Body of pancreas (tissue), 4 donors: ENCODE measurements around the gene MT1E. TPM values are rescaled to one million over a fixed set of nuclear protein-coding genes. Genes with fewer than 3 reads are reported as not detected.
A peak's percentile ranks its signal among the peaks of the same experiment; 100 is the strongest.
"Not testable (repeated sequence)": the region's sequence is repeated elsewhere in the genome, so short reads cannot be mapped to it uniquely, and the experiment has no call there.

Source experiments
- ATAC-seq: fragments of 150-250 bp; one replicate; pipeline ENCODE4 v1.9.1; 2016
- DNase-seq, 4 donors: peaks; one replicate each; pipeline ENCODE4 v3.0.0-alpha.2; 2019
- H3K27ac ChIP-seq, 4 donors: fragments of 200-600 bp; sonication (generic); 1 replicate in 3 of 4; 2 replicates in 1 of 4; pipeline versions ENCODE4 v1.5.1 to v1.6.1; 2016 to 2019; ENCODE audit warnings: mild to moderate bottlenecking in 1 of 4, mixed read lengths in 1 of 4, moderate library complexity in 1 of 4
- H3K27me3 ChIP-seq, 2 donors: fragments of 200-600 bp; sonication (generic); one replicate each; pipeline ENCODE4 v1.6.0; 2016; ENCODE audit warnings: mild to moderate bottlenecking in 1 of 2
- H3K36me3 ChIP-seq, 2 donors: fragments of 200-600 bp; sonication (generic); replicated peaks in 1 of 2; 2 replicates each; pipeline ENCODE4 v1.5.1; 2016; ENCODE audit warnings: low read depth in 2 of 2; ENCODE audit not compliant: insufficient read depth in 1 of 2
- H3K4me1 ChIP-seq: fragments of 200-600 bp; sonication (generic); one replicate; pipeline ENCODE4 v1.6.0; 2016
- H3K4me3 ChIP-seq, 2 donors: fragments of 200-600 bp; sonication (generic); 1 replicate in 1 of 2; 2 replicates in 1 of 2; pipeline ENCODE4 v1.5.1; 2016 to 2019
- H3K9me3 ChIP-seq, 3 donors: fragments of 200-600 bp; sonication (generic); 1 replicate in 2 of 3; 2 replicates in 1 of 3; pipeline ENCODE4 v1.5.1; 2016
- POLR2A ChIP-seq, 3 donors: fragments of 450-650 bp; IDR thresholded peaks; one replicate each; pipeline ENCODE4 v1.6.1; 2016; ENCODE audit warnings: antibody characterized with exemption in 3 of 3, mild to moderate bottlenecking in 2 of 3
- WGBS, 2 donors: methylation state at CpG; one replicate each; pipeline ENCODE4 v1.1.5; 2017; 5-methylcytosine and 5-hydroxymethylcytosine counted together
- intact Hi-C: fragments of 100-400 bp; cut with DNase I; formaldehyde crosslinking; loops from one replicate; pipeline ENCODE4 v1.15.1; 2023
- total RNA-seq, 2 donors: library from RNA; depleted of rRNA; stranded (reverse); fragments of >200 nt; gene quantifications; one replicate each; pipeline ENCODE4 v1.1.0, GENCODE V29; 2016
- TF ChIP-seq, protein P1 (sequence below), 7 experiments: fragments of 450-650 bp in 4 of 7; fragments of 200-600 bp in 3 of 7; sonication (generic) in 3 of 7; IDR thresholded peaks; one replicate each; pipeline ENCODE4 v1.5.1; 2016 to 2019; ENCODE audit warnings: antibody characterized with exemption in 7 of 7

The MT1E gene
- total RNA-seq, 2 donors from 2014 or later, result 99.9 to 679 TPM

DNA sequence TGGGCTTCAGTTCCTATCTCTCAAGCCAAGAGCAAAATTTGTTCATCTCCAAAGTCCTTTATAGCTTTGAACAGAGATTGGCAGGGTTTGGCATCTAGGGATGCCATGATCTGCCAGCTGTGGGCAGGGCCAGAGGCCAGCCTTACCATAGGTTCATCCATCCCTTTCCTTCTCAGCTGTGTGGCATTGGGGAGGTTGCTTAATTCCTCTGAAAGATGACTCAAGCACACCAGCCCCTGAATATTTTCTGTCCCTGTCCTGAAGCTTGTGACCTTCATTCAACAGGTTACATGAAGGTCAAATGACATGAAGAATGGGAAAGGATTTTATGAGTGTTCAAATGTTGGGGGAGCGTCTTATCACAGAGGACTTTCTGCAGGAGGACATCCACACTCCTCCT is 38.9 kb downstream of the MT1E start:
- ATAC-seq, result no peak
- no peaks in the 10 kb centered on the region for H3K27me3 ChIP-seq
- H3K9me3 ChIP-seq, result no peaks in the 10 kb centered on the region
- TF ChIP-seq, protein P1, sequence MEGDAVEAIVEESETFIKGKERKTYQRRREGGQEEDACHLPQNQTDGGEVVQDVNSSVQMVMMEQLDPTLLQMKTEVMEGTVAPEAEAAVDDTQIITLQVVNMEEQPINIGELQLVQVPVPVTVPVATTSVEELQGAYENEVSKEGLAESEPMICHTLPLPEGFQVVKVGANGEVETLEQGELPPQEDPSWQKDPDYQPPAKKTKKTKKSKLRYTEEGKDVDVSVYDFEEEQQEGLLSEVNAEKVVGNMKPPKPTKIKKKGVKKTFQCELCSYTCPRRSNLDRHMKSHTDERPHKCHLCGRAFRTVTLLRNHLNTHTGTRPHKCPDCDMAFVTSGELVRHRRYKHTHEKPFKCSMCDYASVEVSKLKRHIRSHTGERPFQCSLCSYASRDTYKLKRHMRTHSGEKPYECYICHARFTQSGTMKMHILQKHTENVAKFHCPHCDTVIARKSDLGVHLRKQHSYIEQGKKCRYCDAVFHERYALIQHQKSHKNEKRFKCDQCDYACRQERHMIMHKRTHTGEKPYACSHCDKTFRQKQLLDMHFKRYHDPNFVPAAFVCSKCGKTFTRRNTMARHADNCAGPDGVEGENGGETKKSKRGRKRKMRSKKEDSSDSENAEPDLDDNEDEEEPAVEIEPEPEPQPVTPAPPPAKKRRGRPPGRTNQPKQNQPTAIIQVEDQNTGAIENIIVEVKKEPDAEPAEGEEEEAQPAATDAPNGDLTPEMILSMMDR (IDR thresholded peaks at IDR 0.05), result no peak
- no peak for TF ChIP-seq POLR2A (IDR thresholded peaks at IDR 0.05)
- H3K4me1 ChIP-seq, result peaks cover 34% of the 10 kb centered on the region
- no peaks in the 10 kb centered on the region for H3K36me3 ChIP-seq
- H3K27ac ChIP-seq, result no peak overlapping the region
- no peak overlapping the region for H3K4me3 ChIP-seq
- WGBS, 2 donors, result 80 to 85% methylated on average over 1 of the region's 1 CpG
- intact Hi-C loops, result no loop called here
- no peak for DNase-seq

DNA sequence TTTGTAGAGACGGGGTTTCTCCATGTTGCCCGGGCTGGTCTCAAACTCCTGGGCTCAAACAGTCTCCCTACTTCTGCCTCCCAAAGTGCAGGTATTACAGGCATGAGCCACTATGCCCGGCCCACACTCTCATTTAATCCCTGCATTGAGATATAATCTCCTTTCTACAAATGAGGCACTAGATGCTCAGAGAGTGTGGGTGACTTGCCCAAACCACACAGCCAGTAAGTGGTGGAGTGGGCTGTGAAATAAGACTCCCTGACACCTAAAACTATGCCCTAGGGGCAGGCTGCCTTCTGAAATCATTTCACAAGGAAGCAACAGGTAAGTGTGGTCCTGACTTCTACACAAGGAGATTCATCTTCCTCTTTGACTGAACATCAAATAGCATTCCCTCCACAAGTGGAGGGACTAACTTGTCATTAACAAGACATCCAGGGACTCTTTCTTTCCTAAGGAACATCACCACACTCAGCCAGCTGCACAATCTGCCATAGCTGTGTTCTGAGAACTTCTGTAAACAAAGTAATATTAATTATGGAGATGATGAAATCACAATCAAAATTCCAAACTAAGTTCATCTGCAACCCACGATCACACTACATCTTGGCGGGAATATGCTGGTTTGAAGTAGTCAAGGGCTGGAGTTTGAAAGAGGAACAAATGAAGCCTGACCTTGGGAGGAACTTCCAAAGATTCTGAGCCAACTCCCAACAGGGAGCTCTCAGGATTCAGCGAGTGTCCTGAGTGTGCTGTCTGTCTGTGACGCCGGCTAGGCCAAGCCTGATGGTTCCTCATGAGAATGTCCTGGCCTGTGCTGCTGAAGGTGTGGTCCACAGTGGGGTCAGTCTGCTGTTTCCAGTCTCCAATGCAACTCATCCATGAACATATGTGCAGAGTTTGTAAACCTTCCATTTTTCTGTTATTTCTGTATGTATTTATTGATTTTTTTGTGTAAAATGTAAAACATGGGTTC is 40.0 kb downstream of the MT1E start:
- H3K4me1 ChIP-seq, result peaks cover 41% of the 10 kb centered on the region
- DNase-seq, H3K9me3 ChIP-seq, ATAC-seq, intact Hi-C loops, H3K4me3 ChIP-seq, H3K36me3 ChIP-seq, H3K27me3 ChIP-seq: not testable (repeated sequence)
- WGBS, 2 donors, result 37 to 47% methylated on average over 8 of the region's 8 CpGs
- H3K27ac ChIP-seq, result peak overlapping the region in 1 of 4 donors; percentile 82

GRCh38 chr16:56667581-56668571 is 42.3 kb downstream of the MT1E start, which contains the start of gene MT1G:
TSS of gene MT1G (minus strand) at chr16:56668065. CDS start at chr16:56667993, 72 bp downstream.
- no peaks in the 10 kb centered on the region for H3K27me3 ChIP-seq
- ATAC-seq (peak; percentile 93), DNase-seq (peak; percentile 89 to 93 (median 91))
- peak within 1 kb of the TSS; percentile 78 to 91 (median 83) for H3K27ac ChIP-seq
- peak within 1 kb of the TSS in 1 of 2 donors; percentile 9 for H3K4me3 ChIP-seq
- peaks cover 41% of the 10 kb centered on the region for H3K4me1 ChIP-seq
- WGBS, 2 donors, result 9 to 12% methylated on average over 21 to 46 of the region's 46 CpGs
- H3K36me3 ChIP-seq, result no peaks in the 10 kb centered on the region
- TF ChIP-seq, protein P1 (IDR thresholded peaks at IDR 0.05), result peak in 1 of 7 experiments; percentile 15
- peak; percentile 97 to 99 (median 99) for TF ChIP-seq POLR2A (IDR thresholded peaks at IDR 0.05)
- no peaks in the 10 kb centered on the region for H3K9me3 ChIP-seq
- intact Hi-C loops, result no loop called here

DNA sequence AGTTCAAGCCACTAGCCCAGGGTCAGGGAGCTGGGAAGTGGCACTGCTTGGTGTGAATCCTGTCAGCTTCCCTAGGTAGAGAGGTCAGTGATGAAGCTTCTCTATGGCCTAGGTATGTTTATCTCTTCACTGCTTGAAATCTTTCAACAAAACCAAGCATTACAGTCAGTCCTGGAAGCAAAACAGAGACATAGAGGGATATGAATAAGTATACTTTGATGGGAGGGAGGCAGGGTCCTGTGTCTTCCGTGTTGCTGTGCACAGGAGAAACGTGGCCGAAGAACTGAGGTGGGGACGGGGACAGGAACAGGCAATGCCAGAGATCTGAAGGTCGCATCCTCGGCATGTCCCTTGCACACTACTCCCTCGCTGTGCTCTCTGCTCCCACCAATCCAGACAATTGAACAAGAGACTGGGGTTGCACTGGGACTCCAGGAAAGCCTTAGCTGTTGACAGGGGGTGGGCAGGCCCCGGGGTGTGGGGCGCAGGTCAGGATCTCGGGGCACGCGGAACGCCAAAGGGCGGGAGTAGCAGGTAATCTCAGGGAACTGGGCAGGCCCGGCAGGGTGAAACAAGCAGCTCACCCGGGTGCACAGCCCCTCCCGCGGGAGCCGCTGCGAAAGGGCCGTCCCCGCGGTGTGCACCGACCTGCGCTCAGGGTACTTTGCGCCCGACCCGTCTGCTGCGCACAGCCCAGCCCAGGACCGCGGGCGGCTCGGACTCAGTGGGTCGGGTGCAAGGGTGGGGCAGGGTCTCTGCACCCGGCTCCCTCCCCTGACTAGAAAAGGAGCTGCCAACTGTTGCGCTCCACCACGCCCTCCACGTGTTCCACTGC is 43.6 kb downstream of the MT1E start, which contains the start of gene MT1H:
MT1H (plus strand) TSS at position 810 of the 835 bp plus-strand sequence. CDS start 71 bp downstream, outside the sequence.
- TF ChIP-seq, protein P1 (IDR thresholded peaks at IDR 0.05), result no peak
- TF ChIP-seq POLR2A (IDR thresholded peaks at IDR 0.05), result no peak
- DNase-seq, result peak; percentile 51 to 81 (median 62)
- Histone ChIP-seq H3K9me3 (no peaks in the 10 kb centered on the region), H3K27ac (peak within 1 kb of the TSS; percentile 23 to 91 (median 83)), H3K4me3 (no peak within 1 kb of the TSS), H3K27me3 (no peaks in the 10 kb centered on the region), H3K4me1 (peaks cover 47% of the 10 kb centered on the region), H3K36me3 (no peaks in the 10 kb centered on the region)
- WGBS, 2 donors, result 13 to 32% methylated on average over 28 to 38 of the region's 38 CpGs
- peak; percentile 34 for ATAC-seq
- intact Hi-C loops, result no loop called here
